Measurements from ENCODE around the gene TXK.

DNA sequence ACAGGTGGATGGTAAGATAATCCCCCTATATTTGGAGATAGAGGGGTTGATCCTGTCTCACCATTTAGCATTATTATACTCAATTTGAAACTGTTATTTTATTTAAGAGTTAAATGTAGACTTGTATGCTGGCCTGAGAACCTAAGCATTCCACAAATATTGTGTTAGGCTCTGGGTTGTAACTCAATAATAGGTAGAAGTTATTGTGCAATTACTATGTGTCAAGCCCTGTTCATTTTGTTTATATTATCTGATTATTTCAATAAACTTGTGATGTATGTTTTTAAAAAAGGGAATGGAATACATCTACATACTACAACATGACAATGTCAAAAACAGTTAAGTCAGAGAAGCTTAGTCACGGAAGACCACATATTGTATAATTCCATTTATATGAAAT is 13.6 kb upstream of the TXK start:
- no peak for TF ChIP-seq POLR2A (IDR thresholded peaks at IDR 0.05; ENCODE audit: extremely low read depth, insufficient read length)
- TF ChIP-seq, protein P1, sequence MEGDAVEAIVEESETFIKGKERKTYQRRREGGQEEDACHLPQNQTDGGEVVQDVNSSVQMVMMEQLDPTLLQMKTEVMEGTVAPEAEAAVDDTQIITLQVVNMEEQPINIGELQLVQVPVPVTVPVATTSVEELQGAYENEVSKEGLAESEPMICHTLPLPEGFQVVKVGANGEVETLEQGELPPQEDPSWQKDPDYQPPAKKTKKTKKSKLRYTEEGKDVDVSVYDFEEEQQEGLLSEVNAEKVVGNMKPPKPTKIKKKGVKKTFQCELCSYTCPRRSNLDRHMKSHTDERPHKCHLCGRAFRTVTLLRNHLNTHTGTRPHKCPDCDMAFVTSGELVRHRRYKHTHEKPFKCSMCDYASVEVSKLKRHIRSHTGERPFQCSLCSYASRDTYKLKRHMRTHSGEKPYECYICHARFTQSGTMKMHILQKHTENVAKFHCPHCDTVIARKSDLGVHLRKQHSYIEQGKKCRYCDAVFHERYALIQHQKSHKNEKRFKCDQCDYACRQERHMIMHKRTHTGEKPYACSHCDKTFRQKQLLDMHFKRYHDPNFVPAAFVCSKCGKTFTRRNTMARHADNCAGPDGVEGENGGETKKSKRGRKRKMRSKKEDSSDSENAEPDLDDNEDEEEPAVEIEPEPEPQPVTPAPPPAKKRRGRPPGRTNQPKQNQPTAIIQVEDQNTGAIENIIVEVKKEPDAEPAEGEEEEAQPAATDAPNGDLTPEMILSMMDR (IDR thresholded peaks at IDR 0.05; ENCODE audit: low read depth, low read length), result no peak
